Sigmoid colon (tissue), 7 donors: Measurements from ENCODE around the gene PNISR. TPM values are rescaled to one million over a fixed set of nuclear protein-coding genes. Genes with fewer than 3 reads are reported as not detected.

Experiments used
- DNase-seq: peaks from one replicate; pipeline ENCODE4 v3.0.0-alpha.2; 2019
- H3K27ac ChIP-seq, 4 donors: fragments of 200-600 bp; sonication (generic); one replicate each; pipeline ENCODE4 v1.5.1; 2016 to 2019; ENCODE audit warnings: mild to moderate bottlenecking in 1 of 4
- H3K27me3 ChIP-seq, 3 donors: fragments of 200-600 bp; sonication (generic); one replicate each; pipeline ENCODE4 v1.5.1; 2019; ENCODE audit warnings: mild to moderate bottlenecking in 1 of 3
- H3K36me3 ChIP-seq, 4 donors: fragments of 200-600 bp; sonication (generic); one replicate each; pipeline ENCODE4 v1.5.1; 2016 to 2019
- H3K4me1 ChIP-seq, 4 donors: fragments of 200-600 bp; sonication (generic); one replicate each; pipeline ENCODE4 v1.5.1; 2017 to 2019
- H3K4me3 ChIP-seq, 4 donors: fragments of 200-600 bp; sonication (generic); one replicate each; pipeline ENCODE4 v1.5.1; 2017 to 2019; ENCODE audit warnings: mild to moderate bottlenecking in 2 of 4, moderate library complexity in 1 of 4
- H3K9me3 ChIP-seq, 4 donors: fragments of 200-600 bp in 3 of 4; sonication (generic) in 3 of 4; one replicate each; pipeline versions ENCODE4 v1.5.1 to v1.6.1; 2013 to 2019
- EP300 ChIP-seq, 4 donors: sonication (generic); formaldehyde crosslinking; IDR thresholded peaks; one replicate each; pipeline ENCODE4 v1.6.1; 2017; ENCODE audit warnings: antibody characterized with exemption in 4 of 4
- POLR2A ChIP-seq, 2 donors: fragments of 450-650 bp; IDR thresholded peaks; one replicate each; pipeline ENCODE4 v1.6.1; 2016; ENCODE audit warnings: antibody characterized with exemption in 2 of 2, mild to moderate bottlenecking in 2 of 2, moderate library complexity in 2 of 2
- POLR2AphosphoS5 ChIP-seq, 4 donors: sonication (generic); formaldehyde crosslinking; IDR thresholded peaks; one replicate each; pipeline ENCODE4 v1.6.1; 2017; ENCODE audit warnings: antibody characterized with exemption in 4 of 4
- WGBS, 2 donors: extraction: QIAGEN DNeasy Blood & Tissue Kit; methylation state at CpG; one replicate each; pipeline ENCODE4 v1.1.7; 2013; 5-methylcytosine and 5-hydroxymethylcytosine counted together
- intact Hi-C: fragments of 100-400 bp; cut with DNase I; formaldehyde crosslinking; loops from one replicate; pipeline ENCODE4 v1.15.1; 2023
- polyA plus RNA-seq, 3 donors: library from polyadenylated mRNA; stranded (reverse); fragments of 200-250 nt; gene quantifications; one replicate each; pipeline ENCODE4 v1.2.3, GENCODE V29; 2013
- total RNA-seq, 4 donors: library from RNA; depleted of rRNA; stranded (reverse); fragments of >200 nt; gene quantifications; one replicate each; pipeline ENCODE4 v1.1.0, GENCODE V29; 2016
- TF ChIP-seq, protein P1 (sequence below), 4 experiments: fragments of 450-650 bp in 3 of 4; fragments of 200-600 bp in 1 of 4; IDR thresholded peaks; one replicate each; pipeline ENCODE4 v1.5.1; 2016 to 2019; ENCODE audit warnings: antibody characterized with exemption in 4 of 4, mild to moderate bottlenecking in 3 of 4, moderate library complexity in 2 of 4
- donor health status: healthy with polysubstance abuse.
- donor health status: Bipolar disorder and iron deficiency.
- donor health status: healthy.

Gene PNISR
- total and polyA plus RNA-seq, 7 donors: 9.5 to 253 (median 135) TPM

DNA sequence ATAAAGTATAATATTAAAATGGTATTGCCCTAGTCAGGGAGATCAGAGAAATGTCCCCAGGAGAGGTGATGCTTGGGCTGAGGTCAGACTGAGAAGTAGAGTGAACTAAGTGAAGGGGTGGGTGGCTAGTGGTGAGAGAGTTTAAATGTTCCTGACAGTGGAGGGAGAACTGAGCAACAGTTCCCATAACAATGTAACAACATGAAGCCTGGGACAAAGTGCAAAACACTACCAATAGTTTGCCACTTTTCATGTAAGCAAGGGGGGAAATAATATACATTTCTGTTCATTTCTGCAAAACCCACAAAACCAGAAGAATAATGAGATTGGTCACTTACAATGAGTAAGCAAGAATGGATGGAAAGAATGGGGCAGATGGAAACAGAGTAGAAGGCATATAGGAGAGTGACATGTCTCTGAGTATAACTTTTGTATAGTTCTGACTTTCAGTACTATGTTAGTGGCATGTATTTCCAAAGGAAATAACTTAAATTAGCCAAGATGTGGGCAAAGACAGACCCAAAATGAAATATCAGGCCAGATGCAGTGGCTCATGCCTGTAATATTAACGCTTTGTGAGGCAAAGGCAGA, 62.3 kb downstream of the PNISR start:
- Histone ChIP-seq H3K27me3 (no peaks in the 10 kb centered on the region), H3K4me3 (no peak overlapping the region), H3K36me3 (no peaks in the 10 kb centered on the region), H3K9me3 (no peaks in the 10 kb centered on the region), H3K27ac (no peak overlapping the region), H3K4me1 (no peaks in the 10 kb centered on the region)
- TF ChIP-seq, protein P1, sequence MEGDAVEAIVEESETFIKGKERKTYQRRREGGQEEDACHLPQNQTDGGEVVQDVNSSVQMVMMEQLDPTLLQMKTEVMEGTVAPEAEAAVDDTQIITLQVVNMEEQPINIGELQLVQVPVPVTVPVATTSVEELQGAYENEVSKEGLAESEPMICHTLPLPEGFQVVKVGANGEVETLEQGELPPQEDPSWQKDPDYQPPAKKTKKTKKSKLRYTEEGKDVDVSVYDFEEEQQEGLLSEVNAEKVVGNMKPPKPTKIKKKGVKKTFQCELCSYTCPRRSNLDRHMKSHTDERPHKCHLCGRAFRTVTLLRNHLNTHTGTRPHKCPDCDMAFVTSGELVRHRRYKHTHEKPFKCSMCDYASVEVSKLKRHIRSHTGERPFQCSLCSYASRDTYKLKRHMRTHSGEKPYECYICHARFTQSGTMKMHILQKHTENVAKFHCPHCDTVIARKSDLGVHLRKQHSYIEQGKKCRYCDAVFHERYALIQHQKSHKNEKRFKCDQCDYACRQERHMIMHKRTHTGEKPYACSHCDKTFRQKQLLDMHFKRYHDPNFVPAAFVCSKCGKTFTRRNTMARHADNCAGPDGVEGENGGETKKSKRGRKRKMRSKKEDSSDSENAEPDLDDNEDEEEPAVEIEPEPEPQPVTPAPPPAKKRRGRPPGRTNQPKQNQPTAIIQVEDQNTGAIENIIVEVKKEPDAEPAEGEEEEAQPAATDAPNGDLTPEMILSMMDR (IDR thresholded peaks at IDR 0.05): no peak
- TF ChIP-seq POLR2AphosphoS5 (IDR thresholded peaks at IDR 0.05): no peak
- no peak for TF ChIP-seq EP300 (IDR thresholded peaks at IDR 0.05)
- intact Hi-C loops: no loop called here
- WGBS, 2 donors: 89 to 91% methylated on average over 1 of the region's 1 CpG
- DNase-seq: no peak

DNA sequence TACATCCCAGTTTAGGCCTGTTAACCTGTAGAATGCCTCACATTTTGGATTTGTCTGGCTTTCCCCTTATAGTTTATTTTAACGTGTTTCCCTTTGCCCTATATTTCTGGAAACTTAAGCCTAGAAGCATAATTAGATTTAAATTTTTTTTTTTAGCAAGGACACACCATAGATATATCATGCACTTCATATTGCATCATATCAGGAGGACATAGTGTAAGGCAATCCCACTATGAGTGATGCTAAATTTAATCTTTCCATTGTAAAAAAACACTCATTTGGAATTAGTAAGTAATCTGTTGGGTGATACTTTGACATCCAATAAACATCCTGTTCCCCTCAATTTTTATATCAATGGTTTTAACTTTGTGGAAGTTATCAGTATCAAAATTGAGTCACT, 65.3 kb downstream of the PNISR start:
- H3K27ac ChIP-seq: no peak overlapping the region

DNA sequence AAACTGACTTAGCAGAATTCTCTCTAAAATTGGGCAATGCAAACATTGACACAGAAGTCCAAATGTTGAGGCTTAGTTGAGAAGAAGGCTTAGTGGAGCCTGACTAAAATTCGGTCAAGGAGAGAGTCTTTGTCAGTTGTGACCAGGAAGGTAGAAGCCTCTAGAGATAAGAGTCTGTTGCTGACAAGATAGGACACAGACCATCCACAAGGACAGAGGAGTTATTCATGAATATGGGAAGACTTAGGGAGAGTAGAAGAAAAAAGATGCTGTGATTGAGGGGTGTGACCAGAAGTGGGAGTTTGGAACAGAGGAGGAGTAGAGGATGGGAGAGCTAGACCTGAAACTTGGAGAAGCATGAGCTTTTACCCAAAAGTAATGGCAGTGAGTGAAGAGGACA, 68.5 kb downstream of the PNISR start:
- Histone ChIP-seq H3K4me3 (no peak overlapping the region), H3K9me3 (no peaks in the 10 kb centered on the region), H3K27me3 (no peaks in the 10 kb centered on the region), H3K27ac (no peak overlapping the region), H3K4me1 (no peaks in the 10 kb centered on the region), H3K36me3 (no peaks in the 10 kb centered on the region)
- intact Hi-C loops: no loop called here
- WGBS, 2 donors: 75 to 85% methylated on average over 1 of the region's 1 CpG
- TF ChIP-seq POLR2AphosphoS5 (IDR thresholded peaks at IDR 0.05) (no peak), POLR2A (IDR thresholded peaks at IDR 0.05) (no peak), EP300 (IDR thresholded peaks at IDR 0.05) (no peak)
- TF ChIP-seq, protein P1 (IDR thresholded peaks at IDR 0.05): no peak
- DNase-seq: no peak

More for the DNA sequence above, 65.3 kb downstream of the PNISR start:
- no peak overlapping the region for H3K4me3 ChIP-seq
- intact Hi-C loops: no loop called here
- WGBS, 2 donors: 71 to 84% methylated on average over 1 of the region's 1 CpG
- no peak for DNase-seq
- H3K9me3 ChIP-seq: no peaks in the 10 kb centered on the region
- TF ChIP-seq, protein P1 (IDR thresholded peaks at IDR 0.05): no peak
- TF ChIP-seq POLR2A (IDR thresholded peaks at IDR 0.05) (no peak), POLR2AphosphoS5 (IDR thresholded peaks at IDR 0.05) (no peak), EP300 (IDR thresholded peaks at IDR 0.05) (no peak)
- H3K4me1 ChIP-seq: no peaks in the 10 kb centered on the region
- H3K36me3 ChIP-seq: no peaks in the 10 kb centered on the region
- no peaks in the 10 kb centered on the region for H3K27me3 ChIP-seq

DNA sequence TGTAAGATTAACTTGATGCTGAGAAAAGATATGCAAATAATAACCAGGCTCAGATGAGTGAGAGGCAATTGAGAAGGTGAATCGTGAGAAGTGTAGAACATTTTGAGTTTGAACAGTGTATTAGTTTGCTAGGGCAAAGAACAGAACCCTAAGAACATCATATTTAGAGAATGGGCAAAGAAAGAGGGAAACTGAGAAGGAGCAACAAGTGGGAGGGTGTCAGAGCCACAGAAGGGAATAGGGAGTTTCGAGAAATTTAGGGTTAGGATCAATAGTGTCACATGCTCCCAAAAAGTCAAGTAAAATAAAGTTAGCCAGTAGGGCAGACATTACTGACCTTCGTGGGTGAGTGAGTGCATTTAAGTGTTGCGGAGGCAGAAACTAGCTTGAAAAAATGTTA, 70.1 kb downstream of the PNISR start:
- 71 to 79% methylated on average over 4 of the region's 4 CpGs for WGBS, 2 donors
- Histone ChIP-seq H3K9me3 (no peaks in the 10 kb centered on the region), H3K4me3 (no peak overlapping the region), H3K27me3 (no peaks in the 10 kb centered on the region), H3K4me1 (peaks cover 0 to 9% (median 4%) of the 10 kb centered on the region in 4 donors), H3K27ac (no peak overlapping the region), H3K36me3 (no peaks in the 10 kb centered on the region)
- TF ChIP-seq EP300 (IDR thresholded peaks at IDR 0.05) (no peak), POLR2A (IDR thresholded peaks at IDR 0.05) (no peak), POLR2AphosphoS5 (IDR thresholded peaks at IDR 0.05) (no peak)
- TF ChIP-seq, protein P1 (IDR thresholded peaks at IDR 0.05): no peak
- intact Hi-C loops: no loop called here
- no peak for DNase-seq

DNA sequence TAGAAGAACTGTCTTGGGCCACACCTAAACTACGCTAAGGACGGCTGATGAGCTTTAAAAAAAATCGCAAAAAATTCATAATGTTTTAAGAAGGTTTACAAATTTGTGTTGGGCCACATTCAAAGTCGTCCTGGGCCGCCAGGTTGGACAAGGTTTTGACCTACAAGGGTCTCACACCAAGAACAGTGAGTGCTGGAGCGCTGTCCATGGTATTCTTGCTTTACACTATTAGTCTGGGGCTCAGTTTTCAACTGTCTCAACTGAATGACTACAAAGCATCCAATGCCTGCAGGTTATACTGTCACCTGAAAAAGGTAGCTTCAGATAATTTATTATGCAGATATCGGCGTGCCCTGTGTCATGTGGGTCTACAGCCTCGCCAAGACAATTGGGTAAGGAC, 72.0 kb downstream of the PNISR start:
- Histone ChIP-seq H3K36me3 (no peaks in the 10 kb centered on the region), H3K27ac (no peak overlapping the region), H3K4me1 (peaks cover 0 to 14% (median 6%) of the 10 kb centered on the region in 4 donors), H3K4me3 (no peak overlapping the region), H3K9me3 (no peaks in the 10 kb centered on the region), H3K27me3 (peaks cover 0 to 3% (median 0%) of the 10 kb centered on the region in 3 donors)
- no peak for DNase-seq
- no peak for TF ChIP-seq POLR2AphosphoS5 (IDR thresholded peaks at IDR 0.05)
- TF ChIP-seq, protein P1 (IDR thresholded peaks at IDR 0.05): no peak
- TF ChIP-seq EP300 (IDR thresholded peaks at IDR 0.05): no peak
- no peak for TF ChIP-seq POLR2A (IDR thresholded peaks at IDR 0.05)
- 78 to 84% methylated on average over 9 of the region's 9 CpGs for WGBS, 2 donors
- intact Hi-C loops: no loop called here
